GM12878 (cell line): Measurements from ENCODE around the gene CP. TPM values are rescaled to one million over a fixed set of nuclear protein-coding genes. Genes with fewer than 3 reads are reported as not detected.

Experiments
- ATAC-seq: fragments of 200-7000 bp; cut with Tn5 transposase; 3 replicates; pipeline ENCODE4 v1.9.1; 2020; ENCODE audit warnings: mild to moderate bottlenecking, moderate library complexity
- BruUV-seq: library from RNA; stranded (reverse); fragments of 400-500 nt; replicated peaks from 2 replicates; lab custom pipeline; 2021; lab: Mats Ljungman, UMichigan
- CTCF ChIA-PET: fragments of 300-600 bp; sonication (Branson Sonifier 250); formaldehyde crosslinking; extraction: SDS; loops from one replicate; lab custom pipeline; 2021; ENCODE audit warnings: inconsistent platforms; lab: Yijun Ruan, JAX
- POLR2A ChIA-PET: fragments of 350-600 bp; formaldehyde crosslinking; extraction: SDS; loops from one replicate; lab custom pipeline; 2021; ENCODE audit warnings: inconsistent platforms; lab: Charles Lee
- RAD21 ChIA-PET: fragments of 300-600 bp; sonication (Branson Sonifier 250); formaldehyde crosslinking; loops from one replicate; lab custom pipeline; 2023; ENCODE audit warnings: antibody characterized with exemption; ENCODE audit not compliant: unreplicated experiment; lab: Charles Lee
- SMC1A ChIA-PET: fragments of 300-600 bp; sonication (Branson Sonifier 250); formaldehyde crosslinking; loops from one replicate; lab custom pipeline; 2023; ENCODE audit not compliant: unreplicated experiment, uncharacterized antibody; lab: Charles Lee
- DNase-seq: peaks from one replicate; pipeline ENCODE4 v3.0.0-alpha.2; 2011; ENCODE audit warnings: low read depth, low spot score
- FAIRE-seq: peaks from 3 replicates; lab custom pipeline; 2011; peaks lifted over from hg19 to GRCh38; lab: Jason Lieb, UNC
- H2AFZ ChIP-seq: 2 replicates; pipeline ENCODE4 v1.6.0; 2011; ENCODE audit warnings: low read depth, low read length, control low read depth; ENCODE audit not compliant: control insufficient read depth
- H3K27ac ChIP-seq: 2 replicates; pipeline ENCODE4 v1.5.1; 2011; ENCODE audit warnings: control low read depth; ENCODE audit not compliant: control insufficient read depth, insufficient read depth
- H3K27me3 ChIP-seq, 2 experiments: replicated peaks in 1 of 2; 2 replicates each; pipeline versions ENCODE4 v1.6.0 to v1.6.1; 2011; ENCODE audit warnings: low read length in 1 of 2; ENCODE audit not compliant: control insufficient read depth in 2 of 2, insufficient read depth in 2 of 2
- H3K36me3 ChIP-seq, 2 experiments: 2 replicates each; pipeline ENCODE4 v1.5.1; 2011; ENCODE audit warnings: low read length in 1 of 2; ENCODE audit not compliant: control insufficient read depth in 2 of 2, insufficient read depth in 2 of 2
- H3K4me1 ChIP-seq: 2 replicates; pipeline ENCODE4 v1.6.1; 2011; ENCODE audit warnings: mild to moderate bottlenecking, low read length, moderate library complexity, mixed read lengths; ENCODE audit not compliant: control insufficient read depth, insufficient read depth
- H3K4me2 ChIP-seq: 2 replicates; pipeline ENCODE4 v1.6.0; 2011; ENCODE audit warnings: control low read depth; ENCODE audit not compliant: control insufficient read depth, insufficient read depth
- H3K4me3 ChIP-seq: fragments of 200-600 bp; sonication (generic); 2 replicates; pipeline ENCODE4 v1.5.1; 2016
- H3K79me2 ChIP-seq: 2 replicates; pipeline ENCODE4 v1.6.0; 2011; ENCODE audit warnings: low read length; ENCODE audit not compliant: control insufficient read depth, insufficient read depth
- H3K9ac ChIP-seq: 2 replicates; pipeline ENCODE4 v1.8.0; 2011; ENCODE audit warnings: low read length, control low read depth, mixed read lengths; ENCODE audit not compliant: control insufficient read depth, insufficient read depth
- H3K9me3 ChIP-seq: replicated peaks from 3 replicates; pipeline ENCODE4 v1.5.1; 2011; ENCODE audit warnings: mild to moderate bottlenecking, low read length; ENCODE audit not compliant: control insufficient read depth, insufficient read depth
- H4K20me1 ChIP-seq: 2 replicates; pipeline ENCODE4 v1.6.0; 2011; ENCODE audit not compliant: control insufficient read depth, insufficient read depth
- BACH1 ChIP-seq: fragments of 450-650 bp; IDR thresholded peaks from 2 replicates; pipeline ENCODE4 v1.6.1; 2017; ENCODE audit warnings: mild to moderate bottlenecking, borderline replicate concordance
- BMI1 ChIP-seq: fragments of 450-650 bp; IDR thresholded peaks from 2 replicates; pipeline ENCODE4 v1.6.1; 2016; ENCODE audit warnings: mild to moderate bottlenecking, moderate library complexity, borderline replicate concordance
- CEBPB ChIP-seq, 2 experiments: fragments of 150-350 bp in 1 of 2; IDR thresholded peaks; 2 replicates each; pipeline ENCODE4 v1.6.1; 2012 to 2014; ENCODE audit warnings: low read depth in 2 of 2, low read length in 2 of 2, borderline replicate concordance in 1 of 2, inconsistent platforms in 1 of 2
- GABPA ChIP-seq: IDR thresholded peaks from 2 replicates; pipeline ENCODE4 v1.6.1; 2014; ENCODE audit warnings: antibody characterized with exemption, low read depth, mild to moderate bottlenecking, inconsistent platforms
- HCFC1 ChIP-seq: fragments of 150-350 bp; IDR thresholded peaks from 2 replicates; pipeline ENCODE4 v1.6.1; 2014; ENCODE audit warnings: low read length
- HDGF ChIP-seq: fragments of 450-650 bp; IDR thresholded peaks from 2 replicates; pipeline ENCODE4 v1.6.1; 2016; ENCODE audit warnings: antibody characterized with exemption
- IRF5 ChIP-seq: fragments of 450-650 bp; IDR thresholded peaks from 2 replicates; pipeline ENCODE4 v1.6.1; 2017; ENCODE audit warnings: borderline replicate concordance
- KDM1A ChIP-seq: fragments of 200-600 bp; sonication (generic); IDR thresholded peaks from 2 replicates; pipeline ENCODE4 v1.6.1; 2016; ENCODE audit warnings: borderline replicate concordance
- KLF5 ChIP-seq: fragments of 450-650 bp; IDR thresholded peaks from 2 replicates; pipeline ENCODE4 v1.6.1; 2014; ENCODE audit warnings: mild to moderate bottlenecking; ENCODE audit not compliant: partially characterized antibody
- MTA2 ChIP-seq: fragments of 450-650 bp; IDR thresholded peaks from 2 replicates; pipeline ENCODE4 v1.6.1; 2016; ENCODE audit warnings: low read depth, mild to moderate bottlenecking, moderate library complexity
- MYB ChIP-seq: fragments of 150-350 bp; IDR thresholded peaks from 2 replicates; pipeline ENCODE4 v1.6.1; 2014; ENCODE audit warnings: mild to moderate bottlenecking, low read depth, low read length, borderline replicate concordance
- NFXL1 ChIP-seq: fragments of 450-650 bp; IDR thresholded peaks from 2 replicates; pipeline ENCODE4 v1.6.1; 2017; ENCODE audit warnings: antibody characterized with exemption, mild to moderate bottlenecking, borderline replicate concordance
- NRF1 ChIP-seq: conservative IDR thresholded peaks from 2 replicates; pipeline ENCODE4 v1.6.1; 2011; ENCODE audit warnings: mild to moderate bottlenecking, low read depth, low read length, improper control_type of control experiment
- POLR2AphosphoS2 ChIP-seq: IDR thresholded peaks from 2 replicates; pipeline ENCODE4 v1.6.1; 2011; ENCODE audit warnings: low read depth, mild to moderate bottlenecking, low read length, improper control_type of control experiment, moderate library complexity
- PRDM15 ChIP-seq: fragments of 450-650 bp; formaldehyde crosslinking; IDR thresholded peaks from 2 replicates; pipeline ENCODE4 v1.4.0; 2020; ENCODE audit warnings: mild to moderate bottlenecking, moderate library complexity
- SREBF2 ChIP-seq: IDR thresholded peaks from 2 replicates; pipeline ENCODE4 v1.6.1; 2012; ENCODE audit warnings: mild to moderate bottlenecking, low read length
- SUPT20H ChIP-seq: IDR thresholded peaks from 2 replicates; pipeline ENCODE4 v1.6.1; 2011; ENCODE audit warnings: low read depth, mild to moderate bottlenecking, low read length, moderate library complexity, borderline replicate concordance; ENCODE audit not compliant: control insufficient read depth
- SUZ12 ChIP-seq: fragments of 200-600 bp; sonication (generic); IDR thresholded peaks from one replicate; pipeline ENCODE4 v1.6.1; 2018; ENCODE audit warnings: antibody characterized with exemption, mild to moderate bottlenecking; ENCODE audit not compliant: unreplicated experiment
- TCF7 ChIP-seq: IDR thresholded peaks from 2 replicates; pipeline ENCODE4 v1.6.1; 2014; ENCODE audit warnings: antibody characterized with exemption, borderline replicate concordance
- ZNF274 ChIP-seq: IDR thresholded peaks from one replicate; pipeline ENCODE4 v1.8.0; 2011; ENCODE audit not compliant: insufficient read length, insufficient read depth
- ZZZ3 ChIP-seq: IDR thresholded peaks from 2 replicates; pipeline ENCODE4 v1.6.1; 2011; ENCODE audit warnings: low read depth; ENCODE audit not compliant: control insufficient read depth, insufficient read length
- WGBS: methylation state at CpG from one replicate; pipeline ENCODE4 v1.1.6; 2016; ENCODE audit warnings: low lambda C conversion rate; ENCODE audit not compliant: insufficient replicate concordance, insufficient coverage; ENCODE audit errors: missing lambda C conversion rate; 5-methylcytosine and 5-hydroxymethylcytosine counted together
- in situ Hi-C: fragments of 300-500 bp; cut with MboI; formaldehyde crosslinking; loops from 9 replicates; pipeline ENCODE4 v1.14.3; 2018; ENCODE audit warnings: mixed read lengths
- intact Hi-C: fragments of 100-400 bp; cut with micrococcal nuclease; formaldehyde crosslinking; loops from one replicate; pipeline ENCODE4 v1.14.2; 2022; ENCODE audit not compliant: unreplicated experiment
- polyA plus RNA-seq, 11 experiments: library from polyadenylated mRNA; depleted of rRNA in 4 of 11; unstranded in 6 of 11; stranded (reverse) in 5 of 11; fragments of >200 nt; fragmentation: Nextera tagmentation in 4 of 11; fragmentation: Illumina TruSeq in 1 of 11; extraction: Ambion mirVana in 4 of 11; extraction: Trizol in 1 of 11; gene quantifications; 1 replicate in 1 of 11; 2 replicates in 10 of 11; pipeline versions ENCODE4 v1.2.1 to v1.2.3, GENCODE V29; 2011 to 2016; ENCODE audit warnings: inconsistent platforms in 2 of 11, missing spikeins in 2 of 11, low read depth in 1 of 11
- total RNA-seq, 4 experiments: library from RNA; depleted of rRNA in 3 of 4; stranded (reverse); fragments of >200 nt in 3 of 4; fragmentation: Illumina TruSeq in 1 of 4; extraction: Trizol in 1 of 4; gene quantifications; 2 replicates each; pipeline versions ENCODE4 v1.2.1 to v1.2.3, GENCODE V29; 2013 to 2021

CP gene
- total and polyA plus RNA-seq, 10 of the 15 experiments (the other 5 are each of a cell fraction or from before 2014, with no cell fraction given) = 0.14 to 1.2 (median 0.30) TPM; not detected in 6

GRCh38 chr3:149198611-149199010 is 23.0 kb downstream of the CP start (continued):
- TF ChIP-seq PRDM15 (CRISPR knock-in tag) (no peak), SREBF2 (no peak), TCF7 (no peak), POLR2AphosphoS2 (no peak), HDGF (no peak), SUPT20H (no peak), SUZ12 (no peak)

GRCh38 chr3:149197669-149198068 is 24.0 kb downstream of the CP start:
- ChIA-PET POLR2A (no interaction called here), CTCF (no interaction called here), SMC1A (interaction anchor here (0.6 kb wide), 1 partner anchor 155 kb away, joined by 3 read pairs; no protein-coding TSS in a partner anchor), RAD21 (no interaction called here)
- TF ChIP-seq IRF5 (no peak), HCFC1 (no peak), ZNF274 (no peak), KDM1A (no peak), NRF1 (no peak), KLF5 (no peak), MYB (no peak), GABPA (no peak), NFXL1 (no peak), ZZZ3 (no peak), BMI1 (no peak), BACH1 (no peak), CEBPB (IDR thresholded peaks at IDR 0.05; ENCODE audit: borderline replicate concordance in 1 of 2, low read depth in 2 of 2, low read length in 2 of 2) (no peak), MTA2 (no peak)
- H3K27me3 ChIP-seq = no peaks in the 10 kb centered on the region
- 85% methylated on average over 5 of the region's 5 CpGs for WGBS
- no peak overlapping the region for H3K4me2 ChIP-seq
- H3K27ac ChIP-seq = no peak overlapping the region
- intact Hi-C loops = no loop called here
- H3K36me3 ChIP-seq = no peaks in the 10 kb centered on the region
- no TSS peak for BruUV-seq
- DNase-seq (no peak), ATAC-seq (no peak), FAIRE-seq (no peak)
- no peak overlapping the region for H2AFZ ChIP-seq
- no peaks in the 10 kb centered on the region for H4K20me1 ChIP-seq
- H3K9me3 ChIP-seq = no peaks in the 10 kb centered on the region
- in situ Hi-C loops = no loop called here
- no peak overlapping the region for H3K9ac ChIP-seq
- no peaks in the 10 kb centered on the region for H3K4me1 ChIP-seq
- no peaks in the 10 kb centered on the region for H3K79me2 ChIP-seq
- H3K4me3 ChIP-seq = no peak overlapping the region
